ENCODE measurements around the gene NPDC1.
"Not testable (repeated sequence)": the region's sequence is repeated elsewhere in the genome, so short reads cannot be mapped to it uniquely, and the experiment has no call there.

NPDC1 gene

GRCh38 chr9:137034709-137035506 lies 11.1 kb downstream of the NPDC1 start:
- no peaks in the 10 kb centered on the region for H3K27me3 ChIP-seq (replicated peaks; ENCODE audit: control insufficient read depth, insufficient read depth, low read length)
- H3K36me3 ChIP-seq (ENCODE audit: control insufficient read depth, insufficient read depth, low read length): no peaks in the 10 kb centered on the region
- TF ChIP-seq, protein P1, sequence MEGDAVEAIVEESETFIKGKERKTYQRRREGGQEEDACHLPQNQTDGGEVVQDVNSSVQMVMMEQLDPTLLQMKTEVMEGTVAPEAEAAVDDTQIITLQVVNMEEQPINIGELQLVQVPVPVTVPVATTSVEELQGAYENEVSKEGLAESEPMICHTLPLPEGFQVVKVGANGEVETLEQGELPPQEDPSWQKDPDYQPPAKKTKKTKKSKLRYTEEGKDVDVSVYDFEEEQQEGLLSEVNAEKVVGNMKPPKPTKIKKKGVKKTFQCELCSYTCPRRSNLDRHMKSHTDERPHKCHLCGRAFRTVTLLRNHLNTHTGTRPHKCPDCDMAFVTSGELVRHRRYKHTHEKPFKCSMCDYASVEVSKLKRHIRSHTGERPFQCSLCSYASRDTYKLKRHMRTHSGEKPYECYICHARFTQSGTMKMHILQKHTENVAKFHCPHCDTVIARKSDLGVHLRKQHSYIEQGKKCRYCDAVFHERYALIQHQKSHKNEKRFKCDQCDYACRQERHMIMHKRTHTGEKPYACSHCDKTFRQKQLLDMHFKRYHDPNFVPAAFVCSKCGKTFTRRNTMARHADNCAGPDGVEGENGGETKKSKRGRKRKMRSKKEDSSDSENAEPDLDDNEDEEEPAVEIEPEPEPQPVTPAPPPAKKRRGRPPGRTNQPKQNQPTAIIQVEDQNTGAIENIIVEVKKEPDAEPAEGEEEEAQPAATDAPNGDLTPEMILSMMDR (IDR thresholded peaks at IDR 0.05; ENCODE audit: insufficient read depth, low read length, poor library complexity, severe bottlenecking): peak; percentile 96
- H3K4me3 ChIP-seq (replicated peaks; ENCODE audit: low read depth, low read length): peak overlapping the region; percentile 31
- DNase-seq (ENCODE audit: extremely low read depth, insufficient read length): peak; percentile 85

GRCh38 chr9:137034039-137034708 lies 11.8 kb downstream of the NPDC1 start:
- TF ChIP-seq, protein P1 (IDR thresholded peaks at IDR 0.05; ENCODE audit: insufficient read depth, low read length, poor library complexity, severe bottlenecking): no peak
- Histone ChIP-seq H3K36me3 (ENCODE audit: control insufficient read depth, insufficient read depth, low read length) (no peaks in the 10 kb centered on the region), H3K27me3 (replicated peaks; ENCODE audit: control insufficient read depth, insufficient read depth, low read length) (no peaks in the 10 kb centered on the region), H3K4me3 (replicated peaks; ENCODE audit: low read depth, low read length) (peak overlapping the region; percentile 51)
- DNase-seq (ENCODE audit: extremely low read depth, insufficient read length): no peak

- not testable (repeated sequence) for H3K36me3 ChIP-seq (ENCODE audit: control insufficient read depth, insufficient read depth, low read length); H3K27me3 ChIP-seq (replicated peaks; ENCODE audit: control insufficient read depth, insufficient read depth, low read length); DNase-seq (ENCODE audit: extremely low read depth, insufficient read length)
- H3K4me3 ChIP-seq (replicated peaks; ENCODE audit: low read depth, low read length): peak overlapping the region; percentile 51
These were observed 12.5 kb downstream of the NPDC1 start for GRCh38 chr9:137033481-137033880.

DNA sequence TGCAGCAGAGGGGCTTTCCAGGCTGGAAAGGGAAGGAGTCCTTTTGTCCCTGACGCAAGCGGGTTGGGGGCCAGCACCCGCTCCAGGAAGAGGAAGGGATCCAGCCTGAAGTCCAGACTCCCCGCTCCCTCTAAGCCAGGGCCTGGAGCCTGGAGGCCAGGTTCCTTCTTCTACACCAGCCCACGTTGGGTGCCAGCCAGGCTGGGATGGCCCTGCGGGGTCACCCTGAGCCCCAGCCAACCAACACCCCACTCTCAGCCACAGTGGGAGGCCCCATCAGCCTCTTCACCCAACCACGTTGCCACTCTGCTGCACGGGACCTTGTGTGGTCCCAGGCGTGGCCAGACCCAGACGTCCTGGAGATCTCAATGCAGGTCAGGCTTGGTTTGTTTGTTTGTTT lies 13.1 kb downstream of the NPDC1 start:
- TF ChIP-seq, protein P1 (IDR thresholded peaks at IDR 0.05; ENCODE audit: insufficient read depth, low read length, poor library complexity, severe bottlenecking): no peak
- Histone ChIP-seq H3K36me3 (ENCODE audit: control insufficient read depth, insufficient read depth, low read length) (no peaks in the 10 kb centered on the region), H3K4me3 (replicated peaks; ENCODE audit: low read depth, low read length) (peak overlapping the region; percentile 51), H3K27me3 (replicated peaks; ENCODE audit: control insufficient read depth, insufficient read depth, low read length) (no peaks in the 10 kb centered on the region)
- peak; percentile 69 for DNase-seq (ENCODE audit: extremely low read depth, insufficient read length)

- Histone ChIP-seq H3K4me3 (replicated peaks; ENCODE audit: low read depth, low read length) (peak within 1 kb of the TSS; percentile 51), H3K27me3 (replicated peaks; ENCODE audit: control insufficient read depth, insufficient read depth, low read length) (no peaks in the 10 kb centered on the region), H3K36me3 (ENCODE audit: control insufficient read depth, insufficient read depth, low read length) (no peaks in the 10 kb centered on the region)
- DNase-seq (ENCODE audit: extremely low read depth, insufficient read length): peak; percentile 70
- TF ChIP-seq, protein P1 (IDR thresholded peaks at IDR 0.05; ENCODE audit: insufficient read depth, low read length, poor library complexity, severe bottlenecking): no peak
These were observed 13.9 kb downstream of the NPDC1 start, which contains the start of gene FUT7 for GRCh38 chr9:137031904-137032640. TSS of gene FUT7 (minus strand) at chr9:137032088. CDS start at chr9:137031991, 97 bp downstream.
